Midbrain (tissue), 1 donor: ENCODE results near the gene TELO2.

ENCODE experiments used
- DNase-seq: peaks from one replicate; lab custom pipeline; 2025; lab: John Stamatoyannopoulos, UW

TELO2 gene

GRCh38 chr16:1537138-1537577 is 44.0 kb downstream of the TELO2 start:
- DNase-seq: no peak

- DNase-seq: no peak
Observed at GRCh38 chr16:1537763-1538289, 44.7 kb downstream of the TELO2 start.

DNA sequence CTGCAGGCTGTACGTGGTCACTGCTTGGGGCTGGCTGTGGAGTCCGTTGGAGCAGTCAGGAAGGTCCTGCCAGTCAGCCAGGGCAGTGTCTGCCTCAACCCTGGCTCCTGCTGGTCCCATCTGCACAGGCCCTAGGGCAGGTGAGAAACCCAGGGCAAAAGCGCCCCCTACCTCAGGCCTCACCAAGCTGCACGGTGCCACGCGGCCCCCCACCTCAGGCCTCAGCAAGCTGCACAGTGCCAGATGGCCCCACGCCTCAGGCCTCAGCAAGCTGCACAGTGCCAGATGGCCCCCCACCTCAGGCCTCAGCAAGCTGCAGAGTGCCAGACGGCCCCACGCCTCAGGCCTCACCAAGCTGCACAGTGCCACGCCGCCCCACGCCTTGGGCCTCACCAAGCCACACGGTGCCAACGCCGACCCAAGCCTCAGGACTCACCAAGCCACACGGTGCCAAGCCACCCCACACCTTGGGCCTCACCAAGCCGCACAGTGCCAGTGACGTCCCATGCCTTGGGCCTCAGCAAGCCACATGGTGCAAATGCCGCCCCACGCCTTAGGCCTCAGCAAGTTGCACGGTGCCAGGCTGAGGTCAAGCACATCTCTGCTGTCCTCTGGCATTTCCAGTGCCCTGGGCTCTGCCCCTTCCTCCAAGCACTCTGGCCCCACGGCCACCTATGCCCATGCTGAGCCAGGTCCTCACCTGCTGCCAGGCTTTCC is 45.8 kb downstream of the TELO2 start:
- no peak for DNase-seq

- no peak for DNase-seq
Observed at GRCh38 chr16:1539720-1540555, 46.8 kb downstream of the TELO2 start.

- DNase-seq: no peak
Observed at GRCh38 chr16:1540556-1540855, 47.3 kb downstream of the TELO2 start.

DNA sequence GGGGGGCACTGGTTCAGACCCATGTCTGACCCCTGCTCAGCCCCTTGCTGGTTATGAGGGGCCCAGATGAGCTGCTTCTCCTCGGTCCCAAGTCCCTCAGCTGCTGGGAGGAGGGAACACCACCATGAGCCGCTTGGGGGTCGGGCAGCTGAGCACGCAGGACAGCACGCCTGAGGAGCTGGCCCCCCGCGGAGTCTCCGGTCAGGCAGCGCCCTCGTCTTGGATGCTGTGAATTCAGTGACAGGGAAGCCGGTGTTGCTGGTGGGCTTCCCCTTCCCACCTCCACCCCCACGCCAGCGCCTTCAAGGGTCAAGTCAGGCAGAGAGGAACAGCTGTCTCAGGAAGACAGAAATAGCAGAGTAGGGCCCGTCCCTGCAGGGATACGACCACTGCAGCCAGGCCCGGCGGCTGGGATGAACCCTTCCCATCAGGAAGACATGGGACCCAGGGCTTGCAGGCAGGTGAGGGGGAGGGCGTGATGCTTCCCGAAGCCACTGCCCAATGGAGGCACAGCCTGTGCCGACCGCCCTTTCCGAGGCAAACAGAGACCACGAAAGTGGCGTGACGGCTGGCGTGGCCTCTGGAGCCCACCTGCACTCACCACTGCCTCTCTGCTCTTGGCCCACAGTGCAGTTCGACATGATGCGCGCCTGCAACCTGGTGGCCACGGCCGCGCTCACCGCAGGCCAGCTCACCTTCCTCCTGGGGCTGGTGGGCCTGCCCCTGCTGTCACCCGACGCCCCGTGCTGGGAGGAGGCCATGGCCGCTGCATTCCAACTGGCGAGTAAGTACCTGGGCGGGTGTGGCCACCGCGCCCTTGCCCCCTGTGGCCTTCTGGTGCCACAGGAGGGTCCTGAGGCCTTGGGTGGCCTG is 48.4 kb downstream of the TELO2 start:
- no peak for DNase-seq

GRCh38 chr16:1542166-1542500 is 49.0 kb downstream of the TELO2 start:
- DNase-seq: no peak

GRCh38 chr16:1542533-1542932 is 49.4 kb downstream of the TELO2 start:
- no peak for DNase-seq

GRCh38 chr16:1543085-1543896 is 50.1 kb downstream of the TELO2 start:
- DNase-seq: no peak

DNA sequence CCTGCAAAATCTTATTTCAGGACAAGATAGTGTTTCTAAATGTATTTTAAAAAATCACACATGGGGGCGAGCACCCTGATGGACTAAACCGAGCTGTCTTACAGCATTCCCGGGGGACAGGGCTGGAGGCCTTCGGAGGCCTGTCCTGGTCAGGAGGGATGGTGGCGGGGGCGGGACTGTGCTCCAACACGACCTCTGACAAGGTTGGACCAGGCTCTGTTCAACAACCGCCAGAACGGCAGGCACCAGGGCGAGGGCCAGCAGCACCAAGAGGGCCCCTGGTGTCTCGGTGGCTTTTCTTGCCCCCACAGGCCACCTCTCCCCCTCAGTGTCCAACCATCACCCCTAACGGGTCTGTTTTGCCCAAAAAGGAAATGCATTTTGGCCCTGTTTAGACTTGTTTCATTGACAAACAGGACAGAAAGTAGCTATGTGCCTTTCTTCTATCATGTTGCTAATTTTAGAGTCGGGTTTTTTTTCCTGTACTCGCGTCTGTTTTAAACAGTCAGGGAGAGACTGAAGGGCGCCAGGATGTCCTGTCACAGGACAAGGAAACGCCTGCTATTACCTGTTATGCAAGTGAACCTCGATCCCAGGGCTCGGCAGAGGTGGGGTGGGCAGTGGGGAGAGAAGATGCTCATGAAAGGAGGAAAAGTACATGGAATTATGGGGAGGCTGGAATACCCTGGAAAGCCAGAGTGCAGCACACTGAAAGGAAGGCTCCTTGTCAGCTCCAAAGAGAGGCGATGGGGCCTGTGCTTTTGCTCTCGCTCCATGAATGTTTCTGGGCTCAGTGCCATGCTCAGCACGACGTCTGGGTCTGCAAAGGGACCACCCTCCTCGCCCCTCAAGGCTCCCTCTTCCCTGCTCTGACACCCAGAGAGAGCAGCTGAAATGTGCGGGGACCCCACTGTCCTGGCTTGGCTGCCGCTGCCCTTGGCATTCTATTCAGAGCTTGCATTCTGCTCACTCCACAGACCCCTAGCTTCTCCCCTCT is 52.2 kb downstream of the TELO2 start:
- DNase-seq: no peak

GRCh38 chr16:1546430-1546829 is 53.3 kb downstream of the TELO2 start:
- no peak for DNase-seq

DNA sequence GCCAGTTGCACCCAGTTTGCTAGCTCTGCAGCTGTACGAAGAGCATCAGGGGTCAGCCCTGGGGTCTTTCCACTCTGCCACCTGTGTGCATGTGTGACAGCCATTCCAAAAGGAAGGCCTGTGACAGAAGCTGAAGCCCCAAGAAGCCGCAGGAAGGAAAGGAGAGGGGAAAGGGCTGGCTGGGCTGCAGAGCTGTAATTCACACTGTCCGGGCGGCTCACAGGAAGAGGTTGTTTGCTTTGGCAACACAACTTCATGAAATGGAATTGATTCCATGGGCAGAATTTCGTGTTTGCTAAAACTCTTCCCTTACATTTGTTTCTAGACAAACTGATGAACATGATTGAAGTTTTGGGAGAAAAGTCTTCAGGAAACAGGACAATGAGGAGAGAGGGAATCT is 55.1 kb downstream of the TELO2 start:
- no peak for DNase-seq

DNA sequence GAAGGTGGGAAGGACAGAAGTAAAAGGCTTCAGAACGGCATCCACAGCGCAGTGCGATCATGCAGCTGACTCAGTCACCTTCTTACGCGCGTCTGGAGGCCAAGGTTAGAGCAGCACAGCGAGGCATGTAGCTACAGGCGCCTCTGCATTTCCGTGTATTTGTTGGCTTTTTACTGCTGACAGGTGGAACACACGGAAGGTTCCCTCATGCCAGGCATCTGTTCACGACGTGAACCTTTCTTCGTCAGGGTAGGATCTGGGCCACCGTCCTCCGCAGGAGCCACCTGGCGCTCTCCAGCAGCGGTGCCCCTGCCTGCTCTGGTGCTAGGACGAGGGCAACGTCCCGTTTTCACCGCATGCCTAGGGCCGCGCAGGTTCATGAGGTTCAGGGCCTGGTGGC is 55.6 kb downstream of the TELO2 start:
- DNase-seq: no peak

DNA sequence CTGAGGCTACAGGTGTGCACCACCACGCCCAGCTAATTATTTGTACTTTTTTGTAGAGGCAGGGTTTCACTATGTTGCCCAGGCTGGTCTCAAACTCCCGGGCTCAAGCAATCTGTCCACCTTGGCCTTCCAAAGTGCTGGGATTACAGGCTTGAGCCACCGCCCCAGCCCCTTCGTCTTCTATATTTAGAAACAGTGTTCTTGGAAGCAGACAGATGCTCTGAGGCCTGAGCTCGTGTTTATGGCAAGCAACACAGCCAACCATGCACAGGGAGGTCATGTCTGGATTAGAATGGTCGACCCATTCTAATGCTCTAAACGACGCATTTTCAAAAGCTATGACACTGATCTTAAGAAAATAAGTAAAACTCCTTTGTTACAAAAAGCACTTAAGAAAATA is 56.9 kb downstream of the TELO2 start:
- DNase-seq: no peak

DNA sequence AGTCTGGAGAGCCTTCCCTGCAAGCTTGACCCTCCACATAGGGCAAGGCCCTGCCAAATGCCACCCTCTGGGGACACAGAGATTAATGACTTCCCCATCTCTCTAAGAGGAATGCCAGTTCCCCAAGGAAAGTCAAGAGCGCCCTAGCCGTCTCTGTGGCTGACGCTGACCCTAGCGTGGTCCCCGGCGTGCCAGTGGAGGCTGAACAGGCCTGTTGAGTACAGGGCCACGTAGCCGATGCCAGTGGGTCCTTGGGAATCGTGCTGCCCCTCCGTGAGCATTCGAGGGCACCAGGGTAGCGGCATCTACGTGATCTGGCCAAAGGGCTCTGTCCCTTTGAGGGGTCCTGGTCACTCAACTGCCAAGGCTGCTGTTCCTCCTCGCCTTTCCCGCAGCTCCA is 57.5 kb downstream of the TELO2 start:
- no peak for DNase-seq

DNA sequence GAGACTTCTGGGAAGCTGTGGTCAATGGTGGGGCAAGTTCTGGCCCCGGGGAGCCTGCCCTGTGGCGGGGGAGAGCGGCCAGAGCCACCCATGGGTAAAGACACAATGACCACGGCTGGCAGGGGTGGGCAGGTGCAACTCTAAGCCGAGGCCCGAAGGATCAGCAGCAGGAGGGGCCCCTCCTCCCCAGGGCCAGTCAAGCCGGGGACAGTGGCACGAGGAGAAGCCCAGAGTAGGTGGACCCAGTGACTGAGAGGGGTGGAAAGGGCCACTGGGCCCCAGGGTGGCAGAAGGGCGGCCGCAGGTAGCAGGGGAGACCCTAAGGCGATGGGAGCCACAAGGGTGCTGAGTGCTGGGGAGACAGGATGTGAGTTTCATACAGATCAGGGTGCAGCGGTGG is 58.0 kb downstream of the TELO2 start:
- no peak for DNase-seq

- DNase-seq: no peak
Observed at GRCh38 chr16:1552129-1552528, 59.0 kb downstream of the TELO2 start.

GRCh38 chr16:1553946-1554825 is 61.0 kb downstream of the TELO2 start:
- DNase-seq: no peak

DNA sequence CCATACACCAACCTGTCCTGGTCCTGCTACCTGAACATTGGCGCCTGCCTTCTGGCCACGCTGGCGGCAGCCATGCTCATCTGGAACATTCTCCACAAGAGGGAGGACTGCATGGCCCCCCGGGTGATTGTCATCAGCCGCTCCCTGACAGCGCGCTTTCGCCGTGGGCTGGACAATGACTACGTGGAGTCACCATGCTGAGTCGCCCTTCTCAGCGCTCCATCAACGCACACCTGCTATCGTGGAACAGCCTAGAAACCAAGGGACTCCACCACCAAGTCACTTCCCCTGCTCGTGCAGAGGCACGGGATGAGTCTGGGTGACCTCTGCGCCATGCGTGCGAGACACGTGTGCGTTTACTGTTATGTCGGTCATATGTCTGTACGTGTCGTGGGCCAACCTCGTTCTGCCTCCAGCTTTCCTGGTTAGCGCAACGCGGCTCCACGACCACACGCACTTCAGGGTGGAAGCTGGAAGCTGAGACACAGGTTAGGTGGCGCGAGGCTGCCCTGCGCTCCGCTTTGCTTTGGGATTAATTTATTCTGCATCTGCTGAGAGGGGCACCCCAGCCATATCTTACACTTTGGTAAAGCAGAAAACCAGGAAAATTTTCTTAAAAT is 61.8 kb downstream of the TELO2 start:
- no peak for DNase-seq
